HG02852 (cell line): Measurements from ENCODE around the gene TBC1D3D.
"Not testable (repeated sequence)": the region's sequence is repeated elsewhere in the genome, so short reads cannot be mapped to it uniquely, and the experiment has no call there.

ENCODE experiments used
- ATAC-seq: cut with Tn5 transposase; IDR thresholded peaks from one replicate; pipeline ENCODE4 v1.9.1; 2021; ENCODE audit warnings: mild to moderate bottlenecking, moderate library complexity; ENCODE audit not compliant: unreplicated experiment

The TBC1D3D gene

GRCh38 chr17:38003676-38004075 is at the start of gene TBC1D3D:
Gene TBC1D3D, plus strand, starts transcription at chr17:38003976. Its CDS starts 1,585 bp downstream, at chr17:38005561.
- not testable (repeated sequence) for ATAC-seq

- ATAC-seq: not testable (repeated sequence)
Measured at GRCh38 chr17:37988960-37989359, 14.8 kb upstream of the TBC1D3D start, which contains the start of gene TBC1D3L. Gene TBC1D3L, minus strand, starts transcription at chr17:37989060. Its CDS starts 1,540 bp downstream, at chr17:37987520.
